GM18861 (cell line): ENCODE measurements around the gene HNRNPUL1.
"Not testable (repeated sequence)": the region's sequence is repeated elsewhere in the genome, so short reads cannot be mapped to it uniquely, and the experiment has no call there.

Experiments
- ATAC-seq: cut with Tn5 transposase; IDR thresholded peaks from one replicate; pipeline ENCODE4 v1.9.1; 2021; ENCODE audit not compliant: unreplicated experiment

HNRNPUL1 gene

GRCh38 chr19:41263850-41264580, at the start of gene HNRNPUL1:
TSS of gene HNRNPUL1 (plus strand) at chr19:41264372. CDS start at chr19:41264504, 132 bp downstream.
- ATAC-seq, result peak; percentile 73

GRCh38 chr19:41217741-41218140, 46.4 kb upstream of the HNRNPUL1 start:
- ATAC-seq, result no peak

GRCh38 chr19:41218249-41218614, 45.9 kb upstream of the HNRNPUL1 start:
- no peak for ATAC-seq

DNA sequence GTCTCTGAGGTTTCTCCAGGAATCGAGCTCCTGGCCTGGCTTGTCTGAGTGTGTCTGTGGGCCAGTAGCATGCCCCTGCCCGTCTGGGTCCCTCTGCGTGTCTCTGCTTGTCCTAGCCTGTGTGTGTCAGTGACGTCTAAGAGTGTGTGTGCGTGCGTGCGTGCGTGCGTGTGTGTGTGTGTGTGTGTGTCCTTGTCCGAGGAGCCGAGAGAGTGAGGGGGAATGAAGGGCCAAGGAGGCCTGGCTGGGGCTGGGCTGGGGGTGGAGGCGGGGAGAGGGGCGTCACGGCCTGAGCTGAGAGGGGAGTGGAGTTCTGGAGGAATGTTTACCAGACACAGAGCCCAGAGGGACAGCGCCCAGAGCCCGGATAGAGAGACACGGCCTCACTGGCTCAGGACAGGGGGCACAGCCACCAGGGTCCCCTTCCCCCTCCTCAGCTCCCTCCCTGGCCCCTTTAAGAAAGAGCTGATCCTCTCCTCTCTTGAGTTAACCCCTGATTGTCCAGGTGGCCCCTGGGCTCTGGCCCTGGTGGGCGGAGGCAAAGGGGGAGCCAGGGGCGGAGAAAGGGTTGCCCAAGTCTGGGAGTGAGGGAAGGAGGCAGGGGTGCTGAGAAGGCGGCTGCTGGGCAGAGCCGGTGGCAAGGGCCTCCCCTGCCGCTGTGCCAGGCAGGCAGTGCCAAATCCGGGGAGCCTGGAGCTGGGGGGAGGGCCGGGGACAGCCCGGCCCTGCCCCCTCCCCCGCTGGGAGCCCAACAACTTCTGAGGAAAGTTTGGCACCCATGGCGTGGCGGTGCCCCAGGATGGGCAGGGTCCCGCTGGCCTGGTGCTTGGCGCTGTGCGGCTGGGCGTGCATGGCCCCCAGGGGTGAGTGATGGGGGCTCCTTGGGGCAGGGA, 45.3 kb upstream of the HNRNPUL1 start, which contains the start of gene AXL:
Gene AXL, plus strand, starts transcription at position 609 of the 893 bp plus-strand sequence. Its CDS starts 170 bp downstream, at position 779.
- no peak for ATAC-seq

- ATAC-seq, result no peak
Measured at GRCh38 chr19:41219924-41220567, 44.1 kb upstream of the HNRNPUL1 start.

DNA sequence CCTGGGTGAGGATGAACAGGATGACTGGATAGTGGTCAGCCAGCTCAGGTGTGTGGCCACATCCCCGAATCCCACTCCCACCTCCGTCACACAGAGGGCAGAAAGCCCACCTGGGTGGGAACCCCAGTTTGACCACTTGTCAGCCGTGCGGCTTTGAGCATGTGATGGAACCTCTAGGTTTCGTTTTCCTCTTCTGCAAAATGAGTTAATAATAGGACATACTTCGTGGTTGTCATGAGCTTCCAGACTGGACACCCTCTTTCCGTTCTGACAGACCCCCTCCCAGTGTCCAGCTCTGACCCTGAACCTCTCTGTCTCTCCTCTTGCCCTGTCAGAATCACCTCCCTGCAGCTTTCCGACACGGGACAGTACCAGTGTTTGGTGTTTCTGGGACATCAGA, 43.4 kb upstream of the HNRNPUL1 start:
- ATAC-seq, result no peak

GRCh38 chr19:41221514-41222205, 42.5 kb upstream of the HNRNPUL1 start:
- ATAC-seq, result no peak

DNA sequence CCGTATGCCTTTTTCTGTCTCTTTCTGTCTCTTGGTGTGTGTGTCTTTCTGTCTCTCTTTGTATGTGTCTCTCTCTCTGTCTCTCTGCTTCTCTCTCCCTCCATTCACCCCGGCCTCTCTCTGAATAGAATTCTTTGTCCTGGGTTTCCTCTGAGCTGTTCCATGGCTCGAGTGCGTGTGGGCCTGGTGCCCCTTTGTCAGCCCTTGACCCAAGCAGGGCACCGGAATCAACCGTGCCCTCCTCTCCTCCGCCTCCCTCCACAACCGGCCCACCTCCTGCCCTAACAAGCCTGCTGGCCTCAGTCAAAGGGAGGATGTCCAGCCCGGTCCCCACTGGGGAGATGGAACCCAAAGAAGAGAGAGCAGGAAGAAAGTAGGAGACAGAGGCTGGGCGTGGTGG, 41.9 kb upstream of the HNRNPUL1 start:
- ATAC-seq, result no peak

DNA sequence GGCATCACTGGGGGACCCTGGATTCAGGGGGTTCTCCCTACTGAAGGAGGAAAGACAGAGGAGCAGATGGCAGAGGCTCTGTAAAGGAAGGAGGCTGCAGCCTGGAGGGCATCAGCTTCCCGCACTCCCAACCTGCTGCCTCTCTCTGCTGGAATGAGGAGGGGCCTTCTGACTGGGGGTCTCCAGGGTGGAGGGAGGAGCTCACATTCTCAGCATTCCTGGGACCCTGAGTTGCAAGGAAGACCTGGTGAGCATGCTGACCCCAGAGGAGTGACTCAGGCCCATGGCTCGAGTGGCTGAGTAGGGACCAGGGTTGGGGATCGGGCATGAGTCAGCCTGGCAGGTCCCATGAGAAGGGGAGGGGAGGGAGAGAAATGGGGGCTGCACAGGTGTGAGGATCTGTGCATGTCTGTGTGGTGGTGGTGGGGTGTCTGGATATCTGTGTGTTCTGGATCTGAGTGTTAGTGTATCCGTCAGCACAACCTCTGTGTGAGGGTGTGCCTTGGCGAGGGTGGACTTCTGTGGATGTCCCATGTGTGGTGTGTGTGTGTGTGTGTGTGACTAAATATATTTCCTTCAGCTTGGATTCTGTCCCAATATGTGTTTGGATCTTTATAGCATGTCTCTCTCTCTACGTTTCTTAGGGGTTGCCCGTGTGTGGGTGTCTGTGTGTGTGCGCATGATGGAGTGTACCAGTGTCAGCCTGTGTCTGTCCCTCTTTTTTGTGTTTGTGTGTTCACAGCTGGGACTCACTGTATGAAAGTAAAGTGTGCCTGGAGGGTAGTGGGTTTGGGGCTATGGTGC, 40.5 kb upstream of the HNRNPUL1 start:
- no peak for ATAC-seq

DNA sequence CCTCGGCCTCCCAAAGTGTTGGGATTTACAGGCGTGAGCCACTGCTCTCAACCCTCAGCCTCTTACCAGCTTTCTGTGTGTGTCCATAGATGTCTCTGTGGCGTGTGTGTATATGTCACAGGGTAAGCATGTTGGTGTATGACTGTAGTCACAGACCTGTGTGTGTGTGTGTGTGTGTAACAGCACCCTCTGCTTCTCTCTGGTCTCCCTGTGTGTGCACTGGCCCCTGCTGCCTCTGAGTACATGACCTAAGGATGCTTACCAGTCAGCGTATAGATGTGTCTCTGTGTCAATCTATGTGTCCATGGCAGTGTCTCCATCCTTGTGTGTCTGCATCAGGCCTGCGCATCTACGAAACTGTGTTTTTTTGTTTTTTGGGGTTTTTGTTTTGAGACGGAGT, 39.5 kb upstream of the HNRNPUL1 start:
- ATAC-seq, result no peak

DNA sequence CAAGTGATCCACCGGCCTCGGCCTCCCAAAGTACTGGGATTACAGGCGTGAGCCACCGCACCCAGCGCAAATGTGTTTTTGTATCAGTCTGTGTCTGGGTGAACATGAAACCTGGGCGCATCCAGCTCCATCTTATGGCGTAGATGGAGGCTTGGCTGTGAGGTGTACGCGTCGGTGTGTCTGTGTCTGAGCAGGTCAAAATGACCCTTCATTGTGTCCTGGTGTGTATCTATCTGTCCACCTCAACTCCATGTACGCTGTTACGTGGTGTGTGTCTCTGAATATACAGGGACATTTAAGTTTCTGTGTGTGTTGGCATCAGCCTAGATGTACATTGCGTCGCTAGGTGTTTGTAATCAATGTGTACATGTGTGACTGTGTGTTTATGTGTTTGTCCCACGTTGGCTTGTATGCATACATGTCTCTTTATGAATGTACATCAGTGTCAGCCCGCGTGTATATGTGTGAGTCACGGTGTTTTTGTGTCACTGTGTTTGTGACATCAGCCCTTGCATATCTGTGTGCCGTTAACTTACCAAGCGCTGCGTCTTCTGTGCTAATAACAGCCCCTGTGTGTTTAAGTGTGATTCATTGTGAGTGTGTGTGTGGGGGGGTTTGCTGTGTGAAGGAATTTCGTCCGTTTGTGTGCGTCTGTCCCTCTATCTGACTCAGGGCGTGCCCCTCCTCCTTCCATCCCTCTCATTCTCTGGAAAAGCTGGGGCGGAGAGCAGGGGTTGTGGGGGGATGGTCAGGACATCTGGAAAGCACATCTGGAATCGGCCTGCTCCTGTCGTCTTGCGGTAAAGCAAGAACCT, 38.7 kb upstream of the HNRNPUL1 start:
- no peak for ATAC-seq

DNA sequence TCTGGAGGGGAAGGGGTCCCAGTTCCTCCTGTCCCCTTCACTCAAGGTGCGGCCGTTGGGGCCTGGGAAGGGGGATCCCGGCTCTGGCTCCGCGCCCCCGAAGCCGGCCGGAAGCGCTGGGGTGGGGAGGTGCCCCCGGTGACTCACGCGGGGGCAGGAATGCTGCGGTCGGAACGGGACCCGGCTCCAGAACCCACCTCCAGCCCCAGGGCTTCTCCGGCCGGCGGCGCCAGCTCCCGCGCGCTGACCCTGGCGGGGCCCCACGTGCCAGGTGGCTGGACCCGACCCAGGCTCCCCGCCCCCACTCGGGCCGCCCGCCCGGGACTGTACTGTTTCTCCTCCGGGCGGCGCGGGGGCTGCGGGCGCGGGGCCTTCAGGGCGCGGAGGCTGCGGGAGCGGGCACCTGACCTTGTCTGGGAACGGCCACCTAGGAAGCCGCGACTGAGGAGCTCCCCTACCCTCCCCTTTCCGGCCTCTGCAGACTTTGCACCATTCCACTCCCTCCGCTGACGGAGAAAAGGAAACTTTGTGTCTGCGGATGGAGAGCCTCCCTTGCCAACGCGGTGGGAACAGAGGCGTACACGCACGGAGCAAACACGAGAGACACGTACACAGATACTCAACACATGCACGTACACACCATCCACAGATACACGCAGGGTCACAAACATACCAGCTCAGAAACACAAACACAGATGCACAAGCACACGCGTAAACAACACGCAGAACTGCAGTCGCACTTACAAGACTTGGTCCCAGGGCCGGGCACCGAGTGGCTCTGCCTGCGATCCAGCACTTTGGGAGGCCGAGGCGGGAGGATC, 37.9 kb upstream of the HNRNPUL1 start:
- ATAC-seq, result no peak

GRCh38 chr19:41226874-41227390, 37.2 kb upstream of the HNRNPUL1 start:
- no peak for ATAC-seq

DNA sequence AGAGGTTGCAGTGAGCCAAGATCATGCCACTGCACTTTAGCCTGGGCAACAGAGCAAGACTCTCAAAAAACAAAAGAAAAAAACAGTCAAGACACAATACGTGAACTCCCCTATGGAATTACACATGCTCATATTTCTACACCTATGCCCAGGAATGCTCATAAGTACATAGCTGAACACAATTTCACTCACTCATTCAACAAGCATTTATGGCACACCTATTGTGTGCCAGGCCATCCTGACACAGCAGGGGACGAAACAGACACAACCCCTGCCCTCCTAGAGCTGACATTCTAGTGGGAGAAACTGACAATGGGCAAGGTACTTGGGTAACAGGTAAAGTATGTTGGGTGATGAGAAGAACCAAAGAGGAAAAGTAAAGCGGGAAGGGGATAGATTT, 35.7 kb upstream of the HNRNPUL1 start:
- ATAC-seq, result no peak

DNA sequence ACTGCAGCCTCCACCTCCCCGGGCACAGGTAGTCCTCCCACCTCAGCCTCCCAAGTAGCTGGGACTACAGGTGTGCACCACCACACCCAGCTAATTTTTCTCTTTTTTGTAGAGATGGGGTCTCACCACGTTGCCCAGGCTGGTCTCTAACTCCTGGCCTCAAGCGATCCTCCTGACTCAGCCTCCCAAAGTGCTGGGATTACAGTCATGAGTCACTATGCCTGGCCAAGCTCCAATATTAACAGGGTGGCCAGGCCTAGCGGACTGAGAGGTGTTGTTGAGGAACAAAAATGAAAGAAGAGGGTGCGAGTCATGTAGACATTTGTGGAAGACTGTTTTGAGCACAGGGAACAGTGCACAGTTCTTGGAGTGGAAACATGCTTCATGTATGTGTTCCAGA, 34.8 kb upstream of the HNRNPUL1 start:
- not testable (repeated sequence) for ATAC-seq

DNA sequence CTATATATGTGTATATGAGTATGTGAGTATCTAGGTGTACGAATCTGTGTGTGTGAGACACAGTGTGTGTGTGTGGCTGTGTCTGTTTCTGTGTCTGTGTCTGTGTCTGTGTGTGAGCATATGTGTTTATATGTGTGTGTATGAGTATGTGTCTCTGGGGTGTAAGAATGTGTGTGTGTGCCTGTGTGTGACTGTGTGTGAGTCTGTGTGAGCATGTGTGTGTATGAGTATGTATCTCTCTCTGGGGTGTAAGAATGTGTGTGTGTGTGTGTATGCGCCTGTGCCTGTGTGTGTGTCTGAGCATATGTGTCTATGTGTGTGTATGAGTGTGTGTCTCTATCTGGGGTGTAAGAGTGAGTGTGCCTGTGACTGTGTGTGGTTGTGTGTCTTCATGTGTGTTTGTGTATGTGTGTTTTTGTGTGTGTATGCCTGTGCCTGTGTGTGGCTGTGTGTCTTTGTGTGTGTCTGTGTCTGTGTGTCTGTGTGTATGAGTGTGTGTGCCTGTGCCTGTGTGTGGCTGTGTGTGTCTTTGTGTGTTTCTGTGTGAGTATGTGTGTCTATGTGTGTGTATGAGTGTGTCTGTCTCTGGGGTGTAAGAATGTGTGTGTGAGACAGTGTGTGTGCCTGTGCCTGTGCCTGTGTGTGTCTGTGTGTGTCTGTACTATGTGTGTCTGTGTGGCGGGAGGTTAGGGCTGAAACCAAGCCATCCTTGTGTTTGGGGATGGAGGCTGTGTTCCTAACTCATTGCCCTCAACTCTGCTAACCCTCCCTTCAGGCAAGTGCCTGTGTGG, 33.9 kb upstream of the HNRNPUL1 start:
- ATAC-seq, result no peak

GRCh38 chr19:41232686-41233085, 31.5 kb upstream of the HNRNPUL1 start:
- ATAC-seq, result no peak
